WTC11 (cell line): ENCODE data around the gene VANGL2.

Experiments used
- ZNF121 ChIP-seq: sonication (generic); formaldehyde crosslinking; IDR thresholded peaks from 2 replicates; pipeline ENCODE4 v1.8.0; 2023; ENCODE audit warnings: missing genetic modification reagents
- TF ChIP-seq, protein P1 (sequence below): fragments of 200-600 bp; IDR thresholded peaks from 2 replicates; pipeline ENCODE4 v1.8.0; 2022; ENCODE audit warnings: antibody characterized with exemption
- TF ChIP-seq, protein P2 (sequence below): sonication (generic); formaldehyde crosslinking; IDR thresholded peaks from 2 replicates; pipeline ENCODE4 v1.8.0; 2022; ENCODE audit warnings: mild to moderate bottlenecking, missing genetic modification reagents
- TF ChIP-seq, protein P3 (sequence below): sonication (generic); formaldehyde crosslinking; IDR thresholded peaks from 2 replicates; pipeline ENCODE4 v1.8.1; 2023; ENCODE audit warnings: mild to moderate bottlenecking, missing genetic modification reagents

DNA sequence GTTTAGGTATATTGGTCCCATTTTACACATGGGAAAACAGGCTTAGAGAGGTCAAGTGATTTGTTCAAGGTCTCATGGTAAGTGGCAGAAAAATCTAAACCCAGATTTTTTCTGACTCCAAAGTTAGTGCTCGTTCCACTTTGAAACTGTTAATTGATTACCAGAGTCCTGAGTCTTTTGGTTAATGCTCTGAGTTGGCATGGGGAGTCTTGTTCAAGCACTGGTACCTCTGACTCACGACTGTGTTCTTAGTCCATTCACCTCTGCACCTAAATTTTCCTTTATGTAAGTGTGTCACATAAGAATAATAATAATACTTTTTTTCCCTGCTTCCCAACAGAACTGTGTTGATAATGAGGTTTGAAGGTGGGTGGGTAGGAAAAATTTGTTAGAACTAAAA lies 59.3 kb downstream of the VANGL2 start:
- TF ChIP-seq, protein P1, sequence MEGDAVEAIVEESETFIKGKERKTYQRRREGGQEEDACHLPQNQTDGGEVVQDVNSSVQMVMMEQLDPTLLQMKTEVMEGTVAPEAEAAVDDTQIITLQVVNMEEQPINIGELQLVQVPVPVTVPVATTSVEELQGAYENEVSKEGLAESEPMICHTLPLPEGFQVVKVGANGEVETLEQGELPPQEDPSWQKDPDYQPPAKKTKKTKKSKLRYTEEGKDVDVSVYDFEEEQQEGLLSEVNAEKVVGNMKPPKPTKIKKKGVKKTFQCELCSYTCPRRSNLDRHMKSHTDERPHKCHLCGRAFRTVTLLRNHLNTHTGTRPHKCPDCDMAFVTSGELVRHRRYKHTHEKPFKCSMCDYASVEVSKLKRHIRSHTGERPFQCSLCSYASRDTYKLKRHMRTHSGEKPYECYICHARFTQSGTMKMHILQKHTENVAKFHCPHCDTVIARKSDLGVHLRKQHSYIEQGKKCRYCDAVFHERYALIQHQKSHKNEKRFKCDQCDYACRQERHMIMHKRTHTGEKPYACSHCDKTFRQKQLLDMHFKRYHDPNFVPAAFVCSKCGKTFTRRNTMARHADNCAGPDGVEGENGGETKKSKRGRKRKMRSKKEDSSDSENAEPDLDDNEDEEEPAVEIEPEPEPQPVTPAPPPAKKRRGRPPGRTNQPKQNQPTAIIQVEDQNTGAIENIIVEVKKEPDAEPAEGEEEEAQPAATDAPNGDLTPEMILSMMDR = no peak
- TF ChIP-seq, protein P2, sequence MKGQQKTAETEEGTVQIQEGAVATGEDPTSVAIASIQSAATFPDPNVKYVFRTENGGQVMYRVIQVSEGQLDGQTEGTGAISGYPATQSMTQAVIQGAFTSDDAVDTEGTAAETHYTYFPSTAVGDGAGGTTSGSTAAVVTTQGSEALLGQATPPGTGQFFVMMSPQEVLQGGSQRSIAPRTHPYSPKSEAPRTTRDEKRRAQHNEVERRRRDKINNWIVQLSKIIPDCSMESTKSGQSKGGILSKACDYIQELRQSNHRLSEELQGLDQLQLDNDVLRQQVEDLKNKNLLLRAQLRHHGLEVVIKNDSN (CRISPR knock-in tag) = no peak
- TF ChIP-seq, protein P3, sequence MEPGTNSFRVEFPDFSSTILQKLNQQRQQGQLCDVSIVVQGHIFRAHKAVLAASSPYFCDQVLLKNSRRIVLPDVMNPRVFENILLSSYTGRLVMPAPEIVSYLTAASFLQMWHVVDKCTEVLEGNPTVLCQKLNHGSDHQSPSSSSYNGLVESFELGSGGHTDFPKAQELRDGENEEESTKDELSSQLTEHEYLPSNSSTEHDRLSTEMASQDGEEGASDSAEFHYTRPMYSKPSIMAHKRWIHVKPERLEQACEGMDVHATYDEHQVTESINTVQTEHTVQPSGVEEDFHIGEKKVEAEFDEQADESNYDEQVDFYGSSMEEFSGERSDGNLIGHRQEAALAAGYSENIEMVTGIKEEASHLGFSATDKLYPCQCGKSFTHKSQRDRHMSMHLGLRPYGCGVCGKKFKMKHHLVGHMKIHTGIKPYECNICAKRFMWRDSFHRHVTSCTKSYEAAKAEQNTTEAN (CRISPR knock-in tag) = no peak
- TF ChIP-seq ZNF121 (CRISPR knock-in tag) = no peak
